Measurements from ENCODE around the gene TNRC18.
"Not testable (repeated sequence)": the region's sequence is repeated elsewhere in the genome, so short reads cannot be mapped to it uniquely, and the experiment has no call there.

TNRC18 gene

GRCh38 chr7:5370454-5371353 is 52.9 kb downstream of the TNRC18 start:
- Histone ChIP-seq H2AFZ (ENCODE audit: low read depth) (no peak overlapping the region), H3K4me1 (ENCODE audit: low read depth, poor library complexity, severe bottlenecking) (peaks cover 8% of the 10 kb centered on the region), H3K79me2 (ENCODE audit: insufficient read depth, low read depth) (no peaks in the 10 kb centered on the region), H4K20me1 (ENCODE audit: insufficient read depth) (no peaks in the 10 kb centered on the region), H3K27me3 (ENCODE audit: insufficient read depth, low read depth) (no peaks in the 10 kb centered on the region), H3K36me3 (ENCODE audit: insufficient read depth) (no peaks in the 10 kb centered on the region; the same call in 1 of the 2 replicates), H3K4me2 (no peak overlapping the region), H3K27ac (no peak overlapping the region), H3K9ac (no peak overlapping the region), H3K4me3 (IDR thresholded peaks at IDR 0.05; ENCODE audit: insufficient read depth, low read depth, low read length) (no peak overlapping the region)
- TF ChIP-seq CTCF (conservative IDR thresholded peaks at IDR 0.05; ENCODE audit: low read depth, low read length): no peak

- H3K79me2 ChIP-seq (ENCODE audit: insufficient read depth, low read depth): no peaks in the 10 kb centered on the region
- H3K9ac ChIP-seq: no peak overlapping the region
- no peak overlapping the region for H2AFZ ChIP-seq (ENCODE audit: low read depth)
- TF ChIP-seq CTCF (conservative IDR thresholded peaks at IDR 0.05; ENCODE audit: low read depth, low read length): no peak
- no peak overlapping the region for H3K27ac ChIP-seq
- H3K4me1 ChIP-seq (ENCODE audit: low read depth, poor library complexity, severe bottlenecking): peaks cover 8% of the 10 kb centered on the region
- H3K27me3 ChIP-seq (ENCODE audit: insufficient read depth, low read depth): no peaks in the 10 kb centered on the region
- H3K36me3 ChIP-seq (ENCODE audit: insufficient read depth): no peaks in the 10 kb centered on the region; the same call in 1 of the 2 replicates
- no peak overlapping the region for H3K4me2 ChIP-seq
- H3K4me3 ChIP-seq (IDR thresholded peaks at IDR 0.05; ENCODE audit: insufficient read depth, low read depth, low read length): no peak overlapping the region
- H4K20me1 ChIP-seq (ENCODE audit: insufficient read depth): no peaks in the 10 kb centered on the region
Measured at GRCh38 chr7:5367661-5368060, 56.0 kb downstream of the TNRC18 start.

GRCh38 chr7:5365976-5366625 is 57.5 kb downstream of the TNRC18 start:
- H3K4me2 ChIP-seq; H3K4me3 ChIP-seq (IDR thresholded peaks at IDR 0.05; ENCODE audit: insufficient read depth, low read depth, low read length); H3K27ac ChIP-seq; H3K36me3 ChIP-seq (ENCODE audit: insufficient read depth); H4K20me1 ChIP-seq (ENCODE audit: insufficient read depth); H3K27me3 ChIP-seq (ENCODE audit: insufficient read depth, low read depth); H3K79me2 ChIP-seq (ENCODE audit: insufficient read depth, low read depth); H3K9ac ChIP-seq; H3K4me1 ChIP-seq (ENCODE audit: low read depth, poor library complexity, severe bottlenecking); H2AFZ ChIP-seq (ENCODE audit: low read depth): not testable (repeated sequence)
- peak; percentile 85 for TF ChIP-seq CTCF (conservative IDR thresholded peaks at IDR 0.05; ENCODE audit: low read depth, low read length)

- no peaks in the 10 kb centered on the region for H3K79me2 ChIP-seq (ENCODE audit: insufficient read depth, low read depth)
- H3K4me1 ChIP-seq (ENCODE audit: low read depth, poor library complexity, severe bottlenecking): peaks cover 8% of the 10 kb centered on the region
- no peak overlapping the region for H3K4me3 ChIP-seq (IDR thresholded peaks at IDR 0.05; ENCODE audit: insufficient read depth, low read depth, low read length)
- H3K27me3 ChIP-seq (ENCODE audit: insufficient read depth, low read depth): no peaks in the 10 kb centered on the region
- H3K9ac ChIP-seq: no peak overlapping the region
- H3K36me3 ChIP-seq (ENCODE audit: insufficient read depth): no peaks in the 10 kb centered on the region
- H3K4me2 ChIP-seq: no peak overlapping the region
- no peak overlapping the region for H3K27ac ChIP-seq
- TF ChIP-seq CTCF (conservative IDR thresholded peaks at IDR 0.05; ENCODE audit: low read depth, low read length): no peak
- no peak overlapping the region for H2AFZ ChIP-seq (ENCODE audit: low read depth)
- H4K20me1 ChIP-seq (ENCODE audit: insufficient read depth): no peaks in the 10 kb centered on the region
Measured at GRCh38 chr7:5363729-5364128, 59.9 kb downstream of the TNRC18 start.

Measured in KMS-11 (cell line).